Measurements from ENCODE around the gene PDXDC1.
"Not testable (repeated sequence)": the region's sequence is repeated elsewhere in the genome, so short reads cannot be mapped to it uniquely, and the experiment has no call there.

Gene PDXDC1

DNA sequence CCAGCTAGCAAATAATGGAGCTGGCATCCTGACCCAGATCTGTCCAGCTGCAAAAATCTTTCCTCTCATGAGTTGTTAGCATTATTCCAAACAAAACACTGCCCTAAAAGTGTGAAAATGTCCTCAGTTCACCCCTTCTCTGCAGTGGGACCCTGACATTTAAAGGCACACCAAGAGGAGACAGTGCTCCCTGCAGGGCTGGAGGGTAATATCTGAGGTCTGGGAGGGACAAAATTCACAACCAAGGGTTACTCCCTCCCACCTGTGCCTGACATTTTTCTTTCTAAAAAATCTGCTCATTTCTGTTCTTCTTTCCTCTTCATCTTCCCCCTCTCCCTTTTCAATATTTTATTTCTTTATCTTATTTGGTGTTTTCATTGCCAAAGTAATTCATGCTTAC is 191.4 kb downstream of the PDXDC1 start:
- not testable (repeated sequence) for DNase-seq

DNA sequence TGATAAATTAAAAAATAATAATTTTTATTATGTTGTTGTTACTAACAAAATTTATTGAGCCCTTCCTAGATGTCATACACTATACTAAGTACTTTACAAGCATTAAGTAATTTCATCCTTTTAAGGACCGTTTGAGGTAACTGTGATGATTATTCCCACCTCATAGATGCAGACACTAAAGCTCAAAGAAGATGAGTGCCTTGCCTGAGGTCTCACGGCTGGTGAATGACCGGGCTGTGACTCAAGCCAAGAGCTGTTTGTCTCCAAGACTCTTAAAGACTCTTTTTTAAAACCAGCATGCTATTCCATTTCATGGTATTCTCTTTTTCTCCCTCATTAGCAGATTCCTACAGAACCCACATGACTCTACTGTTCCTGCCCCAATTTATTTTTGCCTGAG is 193.5 kb downstream of the PDXDC1 start:
- not testable (repeated sequence) for DNase-seq

DNA sequence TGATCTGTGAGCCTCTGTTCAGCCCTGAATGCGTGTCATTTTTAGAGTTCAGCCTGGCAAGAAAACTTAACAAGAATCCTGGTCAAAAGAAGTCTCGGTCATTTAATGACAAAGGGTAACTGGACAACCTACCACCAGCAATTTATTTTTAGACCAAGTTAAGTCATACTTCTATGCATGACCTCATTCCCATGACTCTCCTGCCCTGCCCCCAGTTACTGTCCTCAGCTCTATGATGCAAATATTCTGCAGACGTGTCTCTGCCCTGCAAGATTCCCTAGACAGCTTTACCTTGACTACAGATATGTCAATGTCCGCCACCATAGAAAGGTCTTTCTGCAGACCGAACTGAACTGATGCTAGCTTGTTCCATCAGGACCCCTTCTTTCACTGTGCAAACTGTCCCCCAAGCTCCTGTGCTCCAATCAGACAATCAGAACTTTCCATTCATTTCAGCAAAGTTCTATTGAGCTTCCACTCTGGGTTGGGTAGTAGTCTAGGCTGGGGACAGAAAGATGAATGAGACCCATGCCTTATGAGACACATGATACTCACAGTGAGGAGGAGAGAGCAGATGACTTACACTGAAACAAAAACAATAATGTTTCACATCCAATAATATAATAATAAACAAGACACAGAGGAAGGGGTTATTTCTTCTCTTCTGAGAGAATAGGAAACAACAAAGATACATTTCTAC is 194.3 kb downstream of the PDXDC1 start:
- not testable (repeated sequence) for DNase-seq

DNA sequence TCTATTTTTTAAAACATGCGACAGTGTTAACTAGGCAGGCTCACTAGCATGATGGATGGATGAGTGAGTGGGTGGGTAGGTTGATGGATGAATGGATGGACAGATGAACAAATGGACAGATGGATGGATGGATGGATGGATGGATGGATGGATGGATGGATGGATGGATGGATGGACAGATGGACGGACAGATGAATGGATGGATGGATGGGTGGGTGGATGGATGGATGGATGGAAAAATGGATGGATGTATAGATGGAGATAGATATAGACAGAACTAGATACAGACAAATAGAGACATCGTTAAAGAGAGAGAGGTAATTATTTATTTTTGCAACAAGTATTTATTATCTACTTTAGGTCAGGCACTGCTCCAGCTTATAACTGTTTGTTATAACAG is 205.1 kb downstream of the PDXDC1 start:
- DNase-seq: not testable (repeated sequence)

DNA sequence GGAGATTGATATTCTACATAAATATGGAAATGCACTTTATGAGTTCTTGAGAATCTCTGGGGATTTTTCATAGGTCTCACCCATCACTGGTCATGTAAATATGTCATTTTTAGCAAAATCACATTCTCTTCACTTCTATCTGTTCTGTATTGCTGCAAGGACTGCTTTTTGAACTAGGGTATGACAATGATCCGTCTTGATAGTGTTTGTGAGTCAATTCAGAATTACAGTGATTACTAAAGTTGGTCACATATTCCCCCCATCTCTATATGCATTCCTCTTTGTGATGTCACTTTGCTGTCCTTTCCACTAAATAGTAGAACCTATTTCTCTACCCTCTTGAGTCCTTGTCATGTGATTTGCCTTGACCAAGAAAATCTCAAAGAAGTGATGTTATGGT is 206.1 kb downstream of the PDXDC1 start:
- DNase-seq: not testable (repeated sequence)

DNA sequence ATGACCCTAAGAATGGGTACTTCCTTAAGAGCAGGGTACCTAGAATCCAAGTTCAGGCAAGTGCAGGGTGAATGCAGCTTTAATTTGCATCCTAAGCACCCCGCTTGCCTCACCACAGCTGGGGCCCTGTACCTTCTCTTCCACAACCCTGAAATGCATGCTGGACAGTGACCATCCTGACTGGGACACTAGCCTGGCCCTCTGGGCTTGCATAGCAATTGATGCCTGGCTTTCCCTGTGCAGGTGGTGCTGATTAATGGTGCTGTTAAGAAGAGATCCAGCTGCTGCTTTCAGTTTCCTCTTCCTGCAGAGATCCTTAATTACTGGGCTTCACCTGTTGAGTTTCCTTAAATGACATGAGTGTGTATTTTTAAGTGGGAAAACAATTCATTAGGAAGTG is 209.2 kb downstream of the PDXDC1 start:
- not testable (repeated sequence) for DNase-seq
